Islet precursor cell (in vitro differentiated cells): ENCODE results near the gene HNRNPA1L2.
"Not testable (repeated sequence)": the region's sequence is repeated elsewhere in the genome, so short reads cannot be mapped to it uniquely, and the experiment has no call there.

ENCODE experiments used
- DNase-seq: peaks from one replicate; pipeline ENCODE4 v3.0.0-alpha.2; 2018

The HNRNPA1L2 gene

DNA sequence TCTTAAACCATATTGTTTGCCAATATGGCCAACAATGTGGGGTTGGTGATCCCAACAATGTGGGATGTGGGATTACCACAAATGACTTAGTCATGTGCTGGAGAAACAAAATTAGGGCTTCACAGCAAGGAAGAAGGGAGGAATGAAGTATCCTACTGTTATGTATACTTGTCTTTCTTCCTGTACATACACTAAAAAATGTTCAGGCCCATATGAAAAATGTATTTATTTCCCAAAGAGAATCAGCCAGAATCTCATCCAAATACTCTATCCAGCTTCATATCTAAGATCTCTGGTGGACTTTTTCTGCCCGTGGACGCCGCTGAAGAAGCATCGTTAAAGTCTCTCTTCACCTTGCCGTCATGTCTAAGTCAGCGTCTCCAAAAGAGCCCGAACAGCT, at the start of gene HNRNPA1L2:
TSS of gene HNRNPA1L2 (plus strand) at position 301 of the 400 bp plus-strand sequence. CDS start at position 363, 62 bp downstream.
- no peak for DNase-seq

DNA sequence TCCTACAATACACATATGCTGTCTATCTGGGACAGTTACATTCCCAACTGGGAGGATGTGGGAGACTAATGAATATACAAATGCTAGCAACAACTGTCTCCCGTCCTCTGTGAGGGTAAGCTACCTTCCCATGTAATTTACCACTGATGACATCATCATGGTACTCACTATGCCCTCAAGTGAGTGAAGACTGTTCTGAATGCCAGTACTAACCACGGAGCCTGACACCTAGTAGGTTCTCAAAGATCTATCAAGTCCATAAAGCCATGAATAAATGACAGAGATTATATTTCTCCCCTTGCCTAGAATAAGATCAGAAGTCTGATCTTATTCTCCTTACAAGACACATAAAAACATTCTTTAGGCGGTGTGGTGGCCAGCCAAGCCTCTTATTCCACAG, 49.1 kb upstream of the HNRNPA1L2 start:
- DNase-seq: not testable (repeated sequence)

DNA sequence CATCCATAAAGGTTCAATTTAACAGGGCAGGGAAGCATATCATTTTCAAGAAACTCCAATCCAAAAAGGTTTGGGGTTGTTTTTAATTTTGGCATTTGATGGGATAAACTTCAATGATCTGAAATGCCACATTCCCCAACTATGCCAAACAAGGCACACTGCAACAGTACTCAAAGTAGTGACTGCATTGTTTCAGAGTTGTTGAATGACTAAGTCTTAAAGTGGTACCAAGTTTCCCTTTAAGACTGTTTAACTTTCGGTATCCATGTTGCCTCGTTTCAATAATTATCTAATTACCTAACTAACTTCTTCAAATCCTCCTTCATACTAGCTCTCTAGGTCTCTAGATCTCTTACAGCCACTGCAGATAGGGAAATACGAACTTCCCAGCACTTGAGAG, 48.4 kb upstream of the HNRNPA1L2 start:
- DNase-seq: not testable (repeated sequence)

DNA sequence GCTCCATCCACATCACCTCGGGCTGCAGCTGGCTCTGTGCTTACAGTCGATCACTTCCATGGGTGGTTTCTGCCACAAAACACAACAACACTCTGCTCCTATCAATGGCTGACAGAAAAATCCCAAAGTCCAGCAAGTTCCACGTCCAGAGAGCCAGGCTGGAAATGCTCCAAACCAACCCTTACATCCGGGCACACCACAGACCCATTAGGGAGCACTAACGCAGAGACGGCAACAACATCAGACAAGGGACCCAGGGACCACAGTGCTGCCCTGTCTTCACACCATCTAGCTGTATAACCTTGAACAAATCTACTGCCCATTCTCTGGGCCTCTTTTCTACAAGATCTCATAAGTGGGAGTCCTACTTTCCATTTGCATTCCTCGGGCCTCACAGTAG, 47.9 kb upstream of the HNRNPA1L2 start:
- DNase-seq: not testable (repeated sequence)

DNA sequence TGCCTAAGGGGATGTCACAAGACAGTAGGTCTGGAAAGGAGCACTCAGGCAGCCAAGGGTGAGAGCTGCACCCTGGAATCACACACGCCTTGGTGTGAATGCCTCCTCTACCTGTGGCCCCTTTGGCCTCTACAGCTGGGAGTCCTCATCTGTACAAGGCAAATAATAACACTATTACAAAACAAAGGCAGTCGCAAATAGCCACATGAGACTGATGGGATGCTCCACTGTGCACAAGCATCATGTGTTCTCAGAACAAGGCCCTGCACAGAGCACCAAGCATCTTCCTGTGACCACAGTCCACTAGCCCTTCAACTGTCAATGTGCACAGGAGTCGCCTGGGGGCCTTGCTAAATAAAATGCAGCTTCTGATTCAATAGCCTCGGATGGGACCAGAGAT, 44.6 kb upstream of the HNRNPA1L2 start:
- DNase-seq: no peak

DNA sequence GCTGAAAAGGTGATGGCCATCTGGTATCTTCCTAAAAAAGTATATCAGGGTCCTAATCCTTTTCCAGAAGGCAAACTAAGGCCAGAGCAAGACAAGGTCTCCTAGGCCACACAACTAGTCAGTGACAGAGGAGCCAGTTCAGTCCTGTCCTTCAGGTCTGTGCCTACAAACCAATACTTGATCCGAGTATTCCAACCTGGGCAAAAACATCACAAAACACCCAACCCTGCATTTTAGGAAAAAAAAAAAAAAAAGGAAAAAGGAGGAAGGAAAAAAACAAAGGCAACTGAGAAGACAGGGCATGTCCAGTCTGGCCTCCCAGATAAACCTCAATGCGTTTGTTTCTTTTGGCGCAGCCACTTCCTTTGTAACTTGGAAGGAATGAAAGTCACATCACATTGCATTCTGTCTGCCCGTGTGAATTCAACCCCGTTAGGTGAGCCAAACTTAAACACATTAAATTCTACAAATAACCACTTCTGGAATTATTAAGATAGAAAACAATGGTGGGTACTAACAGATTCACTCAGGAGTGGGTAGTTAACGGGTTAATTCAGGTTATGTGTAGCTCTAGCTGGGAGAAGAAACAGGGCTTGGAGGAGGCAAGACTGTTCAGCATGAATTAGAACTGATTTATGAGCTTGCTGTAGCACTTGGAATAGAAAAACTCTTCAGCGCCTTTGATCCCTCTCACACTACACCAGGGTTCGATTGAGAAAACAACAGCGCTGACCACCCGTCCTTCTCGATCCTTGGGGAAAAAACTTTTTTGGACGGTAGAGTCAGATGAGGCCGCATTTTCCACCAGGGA, 43.0 kb upstream of the HNRNPA1L2 start:
- DNase-seq: no peak

DNA sequence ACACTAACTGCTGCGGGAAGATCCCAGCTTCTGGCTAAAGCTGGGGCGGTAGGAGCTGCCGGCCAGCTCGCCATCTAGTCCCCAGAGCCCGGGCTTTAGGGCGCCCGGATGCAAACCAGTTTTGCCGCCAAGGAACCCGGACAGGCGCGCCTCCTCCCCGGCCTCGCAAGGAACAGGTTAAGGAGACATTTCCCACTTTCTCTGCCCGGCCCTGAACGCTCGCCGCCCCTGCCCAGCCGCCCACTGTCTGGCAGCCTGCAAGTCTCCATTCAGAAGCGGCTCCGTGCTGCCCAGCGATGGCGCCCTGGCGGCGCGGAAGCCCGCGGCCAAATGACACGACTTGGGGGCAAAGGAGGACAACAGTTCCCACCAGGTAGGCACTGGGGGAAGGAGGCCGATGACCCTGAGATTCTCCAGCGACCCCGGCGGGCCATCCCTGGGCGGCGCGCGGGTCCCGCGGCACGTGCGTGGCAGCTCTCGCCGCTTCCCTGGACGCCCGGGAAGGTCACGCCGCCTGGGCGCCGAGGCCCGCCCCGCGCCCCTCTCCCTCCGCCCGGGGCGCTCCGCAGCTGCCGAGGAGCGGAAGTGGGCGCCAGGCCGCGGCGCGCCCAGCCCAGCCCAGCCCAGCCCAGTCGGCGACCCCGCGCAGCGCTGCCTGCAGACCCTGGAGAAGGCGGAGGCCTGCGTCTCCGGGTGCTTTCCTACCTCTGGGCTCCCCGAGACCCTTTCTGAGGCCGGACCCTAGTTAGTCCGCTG, 42.2 kb upstream of the HNRNPA1L2 start:
- peak; percentile 83 for DNase-seq

DNA sequence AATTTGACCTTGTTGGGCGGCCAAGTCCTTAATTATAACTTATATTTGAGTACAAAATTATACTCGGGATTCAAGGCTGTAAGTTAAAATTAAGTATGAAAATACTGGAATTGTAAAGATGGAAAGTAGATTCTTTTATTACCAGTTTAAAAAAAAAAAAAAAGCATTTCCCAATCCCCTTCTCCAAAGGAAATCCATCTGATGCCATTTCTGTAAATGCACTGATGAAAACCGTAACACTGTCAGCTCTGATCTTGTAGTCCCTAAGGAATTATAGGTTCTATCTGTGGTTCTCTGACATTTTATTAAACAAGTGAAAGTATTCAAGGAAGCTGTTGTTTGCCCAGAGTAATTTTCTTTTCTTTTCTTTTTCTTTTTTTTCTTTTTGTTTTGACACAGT, 41.6 kb upstream of the HNRNPA1L2 start:
- DNase-seq: no peak

DNA sequence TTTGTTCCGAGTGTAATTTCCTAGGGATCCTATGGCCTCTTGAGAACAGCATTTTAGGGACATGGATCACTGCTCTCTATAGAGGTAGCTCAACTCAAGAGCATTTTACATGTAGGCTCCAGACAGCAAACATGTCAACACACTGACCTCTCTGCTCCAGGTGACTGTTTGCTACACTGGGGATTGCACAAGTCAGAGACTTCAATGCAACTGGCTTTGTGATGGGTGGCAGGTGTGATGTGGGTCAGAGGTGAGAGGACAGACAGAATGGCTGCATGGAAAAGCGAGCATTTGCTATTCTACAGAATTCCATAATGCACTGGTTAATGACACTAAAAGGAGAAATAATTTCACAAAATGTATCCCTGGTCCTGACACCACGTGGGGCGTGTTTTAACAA, 38.9 kb upstream of the HNRNPA1L2 start:
- not testable (repeated sequence) for DNase-seq

DNA sequence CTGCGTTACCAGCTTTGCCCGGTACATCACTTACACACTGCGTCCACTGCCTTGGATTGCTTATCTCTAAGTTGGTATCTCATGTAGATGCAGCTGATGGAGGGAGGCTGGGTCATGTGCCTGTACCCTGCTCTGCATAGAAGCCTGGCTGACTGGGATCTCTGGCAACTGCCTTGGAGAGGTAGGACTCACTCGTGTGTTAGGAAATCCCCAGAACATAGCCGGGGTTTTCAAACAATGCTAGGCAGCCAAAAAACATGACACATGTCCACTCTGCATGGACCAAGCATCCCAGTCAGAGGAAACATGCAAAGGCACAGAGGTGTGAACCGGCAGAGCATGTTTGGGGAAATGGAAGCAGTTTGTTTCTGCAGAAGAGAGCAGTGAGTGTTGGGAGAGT, 36.1 kb upstream of the HNRNPA1L2 start:
- DNase-seq: not testable (repeated sequence)

DNA sequence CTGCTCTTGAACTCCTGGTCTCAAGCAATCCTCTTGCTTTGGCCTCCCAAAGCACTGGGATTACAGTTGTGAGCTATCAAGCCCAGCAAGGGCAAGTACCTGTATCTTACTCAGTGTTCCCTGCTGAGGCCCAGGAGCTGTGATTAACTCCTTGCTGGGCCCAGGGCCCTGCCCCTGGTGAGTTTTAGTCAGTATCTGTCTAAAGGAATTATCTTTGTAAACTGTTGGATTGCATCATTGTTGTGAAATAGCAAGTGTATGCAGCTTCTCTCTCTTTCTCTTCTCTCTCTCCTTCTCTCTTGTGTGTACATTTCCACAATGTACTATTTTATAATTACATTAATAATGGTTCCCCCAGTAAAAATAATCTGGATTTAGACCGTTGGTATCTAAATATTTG, 35.4 kb upstream of the HNRNPA1L2 start:
- DNase-seq: not testable (repeated sequence)

DNA sequence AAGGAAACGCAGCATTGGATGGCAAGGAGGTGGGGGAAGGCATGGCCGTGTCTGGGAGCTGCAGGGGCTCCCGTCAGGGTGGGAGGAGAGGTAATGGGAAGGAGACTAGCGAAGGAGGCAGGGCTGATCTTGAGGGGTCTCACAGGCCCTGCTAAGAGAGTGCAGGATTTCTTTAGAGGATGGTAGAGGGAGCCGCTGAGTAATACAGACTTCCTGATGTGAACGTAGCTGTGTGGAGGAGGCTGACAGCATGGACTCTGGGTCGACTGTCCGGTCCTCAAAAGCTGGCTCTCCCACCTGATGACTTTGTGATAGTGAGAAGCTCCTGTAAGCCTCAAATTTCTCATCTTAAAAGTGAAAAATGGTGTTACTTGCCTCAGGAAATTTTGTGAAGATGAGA, 34.0 kb upstream of the HNRNPA1L2 start:
- not testable (repeated sequence) for DNase-seq

DNA sequence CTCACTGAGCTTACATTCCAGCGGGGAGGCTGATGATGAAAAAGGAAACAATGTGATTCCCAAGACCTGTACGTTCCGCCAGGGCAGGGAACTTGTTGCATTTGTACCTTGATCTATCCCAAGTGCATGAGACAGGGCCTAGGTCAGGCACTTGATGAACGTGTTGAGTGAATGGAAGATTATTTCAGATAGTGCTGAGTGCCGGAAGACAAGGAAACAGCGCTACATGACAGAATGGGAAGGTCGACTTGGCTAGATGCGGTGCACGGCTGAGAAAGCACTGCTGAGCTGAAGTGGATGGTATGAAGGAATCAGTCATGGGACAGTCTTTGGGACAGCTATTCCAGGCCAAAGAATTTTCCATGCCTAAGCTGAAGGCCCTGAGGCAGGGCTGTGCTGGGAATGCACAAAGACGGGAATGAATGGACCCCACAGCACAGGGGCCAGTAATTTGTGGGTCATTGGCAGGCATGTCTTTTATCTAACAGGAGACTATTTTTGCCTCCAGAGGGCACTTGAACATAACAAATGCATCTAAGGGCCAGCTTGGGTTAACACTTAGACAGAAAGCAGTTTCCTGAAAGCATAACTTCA, 33.1 kb upstream of the HNRNPA1L2 start:
- peak; percentile 80 for DNase-seq

DNA sequence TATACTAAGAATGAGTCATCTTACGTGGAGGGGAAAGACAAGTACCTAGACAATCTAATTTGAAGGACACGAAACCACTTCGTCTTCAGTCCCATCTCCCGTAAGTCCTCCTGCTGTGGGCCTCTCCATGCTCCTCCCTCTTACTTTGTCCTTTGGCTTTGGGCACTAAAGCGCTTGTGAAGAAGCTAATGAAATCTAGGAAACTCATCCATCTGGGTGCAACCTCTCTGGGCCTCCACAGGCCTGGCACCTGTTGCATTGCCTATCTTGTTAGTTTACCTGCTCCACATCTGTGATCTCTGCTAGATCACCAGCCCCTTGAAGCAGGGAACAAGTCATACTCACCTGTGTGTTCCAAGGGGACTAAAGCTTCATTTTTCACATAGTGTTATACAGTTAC, 32.1 kb upstream of the HNRNPA1L2 start:
- not testable (repeated sequence) for DNase-seq

DNA sequence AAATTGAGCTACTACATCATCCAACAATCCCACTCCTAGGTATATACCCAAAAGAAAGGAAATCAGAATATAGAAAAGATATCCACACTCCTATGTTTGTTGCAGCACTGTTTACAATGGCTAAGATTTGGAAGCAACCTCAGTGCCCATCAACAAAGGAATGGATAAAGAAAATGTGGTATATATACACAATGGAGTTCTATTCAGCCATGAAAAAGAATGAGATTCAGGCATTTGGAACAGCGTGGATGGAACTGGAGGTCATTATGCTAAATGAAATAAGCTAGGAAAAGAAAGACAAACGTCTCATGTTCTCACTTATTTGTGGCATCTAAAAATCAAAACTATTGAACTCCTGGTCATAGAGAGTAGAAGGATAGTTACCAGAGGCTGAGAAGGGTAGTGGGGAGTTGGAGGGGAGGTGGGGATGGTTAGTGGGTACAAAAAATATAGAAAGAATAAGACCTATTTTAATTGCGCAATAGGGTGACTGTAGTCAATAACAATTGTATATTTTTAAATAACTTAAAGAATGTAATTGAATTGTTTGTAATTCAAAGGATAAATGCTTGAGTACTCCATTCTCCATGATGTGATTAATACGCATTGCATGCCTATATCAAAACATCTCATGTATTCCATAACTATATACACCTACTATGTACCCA, 27.0 kb upstream of the HNRNPA1L2 start:
- no peak for DNase-seq

DNA sequence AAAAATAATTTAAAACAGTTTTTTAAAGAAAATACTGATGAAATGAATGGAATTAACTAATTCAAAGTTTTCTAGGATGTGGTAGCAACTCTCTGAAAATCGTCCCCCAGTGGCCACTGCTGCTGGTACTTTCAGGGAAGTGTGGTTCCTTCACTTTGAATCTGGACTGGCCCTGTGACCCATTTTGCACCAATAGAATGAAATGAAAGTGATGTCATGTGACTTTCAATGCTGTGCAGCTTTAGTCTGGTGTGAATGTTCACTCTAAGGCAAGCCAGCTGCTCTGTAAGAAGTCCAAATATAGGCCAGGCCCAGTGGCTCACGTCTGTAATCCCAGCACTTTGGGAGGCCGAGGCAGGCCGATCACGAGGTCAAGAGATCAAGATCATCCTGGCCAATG, 26.4 kb upstream of the HNRNPA1L2 start:
- DNase-seq: no peak

DNA sequence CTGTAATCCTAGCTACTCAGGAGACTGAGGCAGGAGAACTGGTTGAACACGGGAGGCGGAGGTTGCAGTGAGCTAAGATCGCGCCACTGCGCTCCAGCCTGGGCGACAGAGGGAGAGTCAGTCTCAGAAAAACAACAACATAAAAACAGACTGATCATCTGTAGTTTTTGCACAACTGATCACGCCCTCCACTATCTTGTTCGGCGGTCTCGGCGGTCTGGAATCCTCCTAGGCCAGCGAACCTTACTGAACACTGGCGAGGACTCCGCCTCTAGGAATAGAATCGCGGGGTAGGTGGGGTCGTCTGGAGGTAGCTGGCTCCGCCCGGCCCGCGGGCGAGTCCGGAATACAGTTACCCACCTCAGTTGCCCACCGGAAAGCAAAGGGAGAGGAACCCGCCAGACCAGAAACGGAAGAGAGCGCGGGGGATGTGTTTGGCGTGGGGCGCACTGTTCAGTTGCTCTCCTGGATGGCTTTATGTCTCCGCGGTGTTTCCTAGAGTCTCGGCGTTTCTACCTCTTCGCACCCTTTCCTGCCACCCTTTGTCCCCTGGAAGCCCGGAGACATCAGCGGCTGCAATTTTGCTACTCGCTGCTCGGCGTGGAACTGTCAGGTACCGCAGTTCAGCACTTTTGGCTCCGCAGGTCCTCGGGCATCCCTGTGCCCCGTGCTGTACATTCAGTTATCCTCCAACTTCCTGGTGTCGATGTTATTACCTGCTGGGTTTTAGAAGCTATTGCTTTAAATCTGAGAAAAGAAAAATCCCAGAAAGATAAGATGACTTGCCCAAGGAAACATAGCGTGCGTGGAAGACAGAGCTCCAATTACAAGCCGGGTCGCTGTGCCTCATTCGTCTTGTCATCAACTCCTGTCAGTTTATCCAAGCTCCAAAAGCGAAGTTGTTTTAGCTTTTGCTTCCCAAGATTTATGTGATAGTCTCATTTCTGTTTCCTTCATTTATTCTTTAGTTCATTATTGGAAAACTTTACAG, 24.9 kb upstream of the HNRNPA1L2 start:
- peak; percentile 96 for DNase-seq

DNA sequence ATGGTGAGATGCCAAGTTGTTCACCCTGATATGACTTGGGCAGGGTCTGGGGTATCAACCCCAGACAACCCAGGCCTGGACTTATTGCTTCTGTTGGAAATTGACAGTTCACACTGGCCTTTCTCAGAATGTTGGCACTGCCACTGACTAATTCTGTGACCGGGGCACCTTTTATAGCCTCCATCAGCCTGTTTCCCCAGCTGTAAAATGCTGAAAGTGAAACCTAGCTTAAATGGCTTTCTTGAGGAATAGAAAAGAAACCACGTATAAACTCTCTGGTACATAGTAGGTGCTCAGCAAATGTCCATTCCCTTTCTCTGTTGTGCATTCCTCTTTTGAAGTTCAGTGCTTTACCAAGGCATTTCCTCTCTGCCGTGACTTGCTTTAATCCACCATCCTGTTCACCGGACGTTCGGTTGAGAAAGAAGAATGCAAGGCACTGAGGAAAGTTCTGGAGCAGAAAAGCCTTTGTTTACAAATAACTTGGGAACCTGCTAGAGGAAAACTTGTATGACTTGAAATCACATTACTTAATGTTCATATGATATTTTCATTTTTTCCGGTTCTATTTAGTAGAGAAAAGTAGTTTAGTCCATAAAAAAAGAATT, 11.0 kb upstream of the HNRNPA1L2 start:
- DNase-seq: not testable (repeated sequence)

DNA sequence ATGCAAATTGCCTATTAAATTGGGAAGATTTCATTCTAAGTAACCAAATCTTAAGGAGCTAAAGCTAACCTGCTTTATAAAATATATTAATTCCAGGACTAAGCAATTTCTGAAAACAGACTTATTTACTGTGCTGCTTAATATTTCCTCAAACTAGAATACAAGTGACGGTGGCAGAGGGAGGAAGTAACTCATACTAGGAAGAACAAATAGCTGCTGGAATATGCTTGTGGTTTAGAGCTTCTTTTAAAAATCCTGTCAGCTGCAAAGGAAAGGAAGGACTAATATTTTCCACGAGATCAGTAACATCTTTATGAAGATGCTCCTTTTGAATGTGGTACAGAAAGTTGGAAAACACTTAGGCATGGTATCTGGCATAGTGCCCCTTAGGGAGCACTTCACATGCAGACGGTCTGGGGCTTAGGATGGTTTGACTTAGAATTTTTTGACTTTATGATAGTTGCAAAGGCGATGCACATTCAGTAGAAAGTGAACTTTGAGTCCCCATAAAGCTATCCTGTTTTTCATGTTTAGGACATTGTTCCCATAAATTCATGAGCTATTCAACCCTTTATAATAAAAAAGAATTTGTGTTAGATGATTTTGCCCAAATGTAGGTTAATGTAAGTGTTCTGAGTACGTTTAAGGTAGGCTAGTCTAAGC, 3.4 kb upstream of the HNRNPA1L2 start:
- DNase-seq: no peak

DNA sequence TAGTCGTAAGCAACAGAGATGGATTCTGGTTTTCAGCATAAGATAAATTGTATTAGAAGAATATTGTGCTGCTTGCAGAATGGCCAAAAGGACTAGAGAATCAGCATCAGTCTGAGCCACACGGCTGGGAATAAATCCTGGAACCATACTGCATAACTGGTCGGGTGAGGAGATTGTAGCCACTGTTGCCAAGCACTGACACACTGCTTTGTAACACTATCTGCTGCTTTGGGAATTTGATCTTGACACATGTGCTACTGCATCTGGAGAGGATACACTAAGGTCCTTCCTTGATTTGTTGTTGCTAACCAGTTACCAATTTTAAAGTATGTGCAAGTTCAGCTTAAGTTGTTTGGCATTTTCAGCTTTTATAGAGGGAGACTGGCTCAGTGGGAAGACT, 1.9 kb downstream of the HNRNPA1L2 start:
- DNase-seq: no peak

DNA sequence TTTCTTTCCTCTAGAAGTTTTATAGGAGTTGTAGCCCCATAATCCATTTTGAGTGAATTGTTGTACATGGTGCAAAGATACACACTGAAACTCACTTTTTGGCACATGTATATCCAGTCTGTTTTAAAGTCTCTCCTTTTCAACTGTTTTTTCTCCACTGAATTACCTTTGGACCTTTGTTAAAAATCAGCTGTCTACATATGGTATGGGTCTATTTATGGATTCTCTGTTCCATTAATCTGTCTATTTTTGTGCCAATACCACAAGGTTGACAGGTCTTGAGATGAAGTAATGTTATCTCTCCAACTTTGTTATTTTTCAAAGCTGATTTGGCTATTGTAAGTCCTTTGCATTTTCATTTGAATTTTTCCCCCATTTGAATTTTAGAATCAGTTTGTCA, 4.7 kb downstream of the HNRNPA1L2 start:
- no peak for DNase-seq
